Fibroblast of villous mesenchyme (primary cell): ENCODE results near the gene TRABD2A. TPM values are rescaled to one million over a fixed set of nuclear protein-coding genes. Genes with fewer than 3 reads are reported as not detected.
"Not testable (repeated sequence)": the region's sequence is repeated elsewhere in the genome, so short reads cannot be mapped to it uniquely, and the experiment has no call there.

ENCODE experiments used
- DNase-seq: peaks from one replicate; pipeline ENCODE4 v3.0.0-alpha.2; 2010; ENCODE audit warnings: low read depth
- H3K4me3 ChIP-seq: 2 replicates; pipeline ENCODE4 v1.5.1; 2011; ENCODE audit warnings: low read depth, mild to moderate bottlenecking, low read length
- total RNA-seq: library from RNA; depleted of rRNA; stranded (reverse); fragments of >200 nt; gene quantifications from 2 replicates; pipeline ENCODE4 v1.2.3, GENCODE V29; 2012
- TF ChIP-seq, protein P1 (sequence below): IDR thresholded peaks from 2 replicates; pipeline ENCODE4 v1.5.1; 2012; ENCODE audit warnings: low read depth, mild to moderate bottlenecking, low read length; ENCODE audit not compliant: insufficient read depth

TRABD2A gene
- total RNA-seq, 1 donor: 1.7 TPM

DNA sequence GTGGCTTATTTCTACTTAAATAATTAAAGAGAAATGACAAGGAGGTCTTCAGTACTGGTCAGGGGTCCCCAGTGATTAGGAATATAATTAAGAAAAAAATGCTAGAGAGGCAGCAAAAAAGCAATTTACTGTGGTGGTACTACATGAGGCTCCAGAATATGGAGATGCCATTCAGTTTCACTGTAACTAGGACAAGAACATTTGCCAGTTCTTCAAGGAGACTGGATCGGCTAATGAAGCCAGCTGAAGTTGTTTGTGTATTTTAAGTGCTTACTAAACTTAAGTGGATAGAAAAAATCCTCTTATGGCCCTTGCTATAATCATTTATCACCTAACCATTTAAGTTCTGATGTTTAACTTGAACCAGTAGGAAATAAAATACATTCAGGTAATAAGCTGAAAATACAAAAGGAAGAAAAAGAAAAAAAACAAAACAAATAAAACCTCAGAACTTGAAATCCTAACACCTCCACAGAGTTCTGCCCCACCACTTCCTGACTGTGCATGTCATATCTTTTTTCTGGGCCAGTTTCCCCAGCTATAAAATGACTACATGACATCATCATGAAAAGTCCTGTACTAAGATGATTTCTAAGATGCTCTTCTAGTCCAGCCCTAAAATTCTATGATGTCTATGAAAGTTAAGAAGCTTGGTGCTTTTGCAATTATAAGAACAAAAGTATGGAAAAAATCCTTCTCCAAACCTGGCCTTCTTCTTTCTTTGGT lies 98.0 kb downstream of the TRABD2A start:
- no peak for DNase-seq
- no peak overlapping the region for H3K4me3 ChIP-seq
- TF ChIP-seq, protein P1, sequence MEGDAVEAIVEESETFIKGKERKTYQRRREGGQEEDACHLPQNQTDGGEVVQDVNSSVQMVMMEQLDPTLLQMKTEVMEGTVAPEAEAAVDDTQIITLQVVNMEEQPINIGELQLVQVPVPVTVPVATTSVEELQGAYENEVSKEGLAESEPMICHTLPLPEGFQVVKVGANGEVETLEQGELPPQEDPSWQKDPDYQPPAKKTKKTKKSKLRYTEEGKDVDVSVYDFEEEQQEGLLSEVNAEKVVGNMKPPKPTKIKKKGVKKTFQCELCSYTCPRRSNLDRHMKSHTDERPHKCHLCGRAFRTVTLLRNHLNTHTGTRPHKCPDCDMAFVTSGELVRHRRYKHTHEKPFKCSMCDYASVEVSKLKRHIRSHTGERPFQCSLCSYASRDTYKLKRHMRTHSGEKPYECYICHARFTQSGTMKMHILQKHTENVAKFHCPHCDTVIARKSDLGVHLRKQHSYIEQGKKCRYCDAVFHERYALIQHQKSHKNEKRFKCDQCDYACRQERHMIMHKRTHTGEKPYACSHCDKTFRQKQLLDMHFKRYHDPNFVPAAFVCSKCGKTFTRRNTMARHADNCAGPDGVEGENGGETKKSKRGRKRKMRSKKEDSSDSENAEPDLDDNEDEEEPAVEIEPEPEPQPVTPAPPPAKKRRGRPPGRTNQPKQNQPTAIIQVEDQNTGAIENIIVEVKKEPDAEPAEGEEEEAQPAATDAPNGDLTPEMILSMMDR: no peak

DNA sequence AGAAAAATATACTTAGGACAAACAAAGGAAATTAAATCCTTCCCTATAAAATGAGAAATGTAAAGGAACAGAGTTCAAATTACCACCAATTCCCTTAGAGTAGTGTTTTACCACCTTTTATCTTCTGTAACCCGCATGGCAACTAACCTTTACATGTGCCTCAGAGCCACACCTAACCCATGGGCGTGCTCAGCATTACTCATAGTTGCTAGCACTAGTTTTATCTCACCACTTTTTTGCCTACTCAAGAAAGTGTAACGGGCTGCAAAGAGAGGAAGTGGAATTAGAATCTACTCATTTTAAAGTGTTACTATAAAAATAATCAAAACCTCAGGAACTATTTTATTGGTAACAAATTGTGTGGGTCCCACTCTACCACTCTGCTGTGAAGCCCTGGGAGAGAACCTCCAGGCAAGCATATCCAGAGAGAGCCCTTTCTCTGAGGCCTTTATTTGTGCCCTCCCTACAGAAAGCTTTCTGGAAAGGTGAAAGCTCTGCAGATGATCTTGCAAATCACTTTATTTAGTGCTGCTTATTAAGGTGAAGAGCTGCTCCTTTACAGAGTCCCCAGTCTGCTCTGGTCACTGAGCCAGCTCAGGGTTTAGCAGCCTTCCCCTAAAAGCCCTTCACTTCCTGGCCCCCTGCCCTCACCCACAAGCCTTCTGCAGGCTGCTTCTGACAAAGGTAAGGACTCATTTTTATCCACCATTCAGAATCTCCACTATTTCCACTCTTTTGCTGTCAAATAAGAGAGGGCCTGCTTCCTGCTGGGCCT lies 98.8 kb downstream of the TRABD2A start:
- H3K4me3 ChIP-seq: no peak overlapping the region
- TF ChIP-seq, protein P1: no peak
- DNase-seq: no peak

DNA sequence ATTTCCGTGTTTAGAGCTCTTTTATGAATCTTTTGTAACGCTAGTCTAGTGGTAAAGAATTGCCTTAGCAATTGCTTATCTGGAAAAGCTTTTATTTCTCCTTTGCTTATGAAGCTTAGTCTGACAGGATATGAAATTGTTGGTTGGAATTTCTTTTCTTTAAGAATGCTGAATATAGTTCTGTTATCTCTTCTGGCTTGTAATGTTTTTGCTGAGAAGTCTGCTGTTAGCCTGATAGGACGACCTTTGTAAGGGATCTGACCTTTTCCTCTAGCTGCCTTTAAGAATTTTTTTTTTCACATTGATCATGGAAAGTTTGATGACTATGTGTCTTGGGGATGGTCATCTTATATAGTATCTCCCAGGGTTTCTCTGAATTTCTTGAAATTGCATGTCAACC lies 101.1 kb downstream of the TRABD2A start:
- DNase-seq: no peak
- no peak overlapping the region for H3K4me3 ChIP-seq
- TF ChIP-seq, protein P1: no peak

DNA sequence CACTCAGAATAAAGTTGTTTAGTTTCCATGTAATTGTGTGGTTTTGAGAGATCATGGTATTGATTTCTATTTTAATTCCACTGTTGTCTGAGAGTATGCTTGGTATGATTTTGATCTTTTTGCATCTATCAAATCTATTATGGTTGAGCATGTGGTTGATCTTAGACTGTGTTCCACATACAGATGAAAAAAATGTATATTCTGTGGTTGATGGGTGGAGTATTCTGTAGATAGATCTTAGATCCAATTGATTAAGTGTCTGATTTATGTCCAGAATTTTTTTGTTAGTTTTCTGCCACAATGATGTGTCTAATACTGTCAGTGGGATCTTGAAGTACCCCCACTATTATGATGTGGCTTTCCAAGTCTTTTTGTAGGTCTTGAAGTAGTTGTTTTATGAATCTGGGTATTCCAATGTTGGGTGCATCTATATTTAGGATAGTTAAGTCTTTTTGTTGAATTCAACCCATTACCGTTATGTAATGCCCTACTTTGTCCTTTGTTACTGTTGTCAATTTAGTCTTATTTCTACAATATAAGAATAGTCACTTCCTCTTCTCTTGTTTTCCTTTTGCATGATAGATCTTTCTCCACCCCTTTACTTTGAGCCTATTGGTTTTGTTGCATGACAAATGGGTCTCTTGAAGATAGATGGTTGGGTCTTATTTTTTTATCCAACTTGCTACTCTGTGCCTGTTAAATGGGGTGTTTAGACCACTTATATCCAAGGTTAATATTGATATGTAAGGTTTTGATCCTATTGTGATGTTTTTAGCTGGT lies 101.8 kb downstream of the TRABD2A start:
- no peak overlapping the region for H3K4me3 ChIP-seq
- TF ChIP-seq, protein P1: no peak
- no peak for DNase-seq

DNA sequence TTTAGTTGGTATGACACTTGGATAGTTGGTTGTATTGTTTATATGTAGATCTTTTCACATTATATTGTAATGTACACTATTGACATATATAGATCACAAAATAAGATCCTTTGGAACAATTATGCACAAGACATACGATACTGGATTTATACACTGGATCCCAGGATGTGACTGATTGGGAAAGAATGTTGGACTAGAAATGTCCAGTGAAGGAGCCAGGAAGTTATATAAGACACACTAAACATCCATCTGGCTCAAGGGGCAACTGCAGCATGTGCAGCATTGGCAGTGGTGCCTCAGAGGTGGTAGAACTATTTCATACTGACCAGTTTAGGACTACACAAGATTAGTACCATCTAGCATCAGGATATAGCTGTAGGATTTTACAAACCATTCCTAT lies 104.9 kb downstream of the TRABD2A start:
- H3K4me3 ChIP-seq: no peak overlapping the region
- TF ChIP-seq, protein P1: no peak
- DNase-seq: peak; percentile 38

DNA sequence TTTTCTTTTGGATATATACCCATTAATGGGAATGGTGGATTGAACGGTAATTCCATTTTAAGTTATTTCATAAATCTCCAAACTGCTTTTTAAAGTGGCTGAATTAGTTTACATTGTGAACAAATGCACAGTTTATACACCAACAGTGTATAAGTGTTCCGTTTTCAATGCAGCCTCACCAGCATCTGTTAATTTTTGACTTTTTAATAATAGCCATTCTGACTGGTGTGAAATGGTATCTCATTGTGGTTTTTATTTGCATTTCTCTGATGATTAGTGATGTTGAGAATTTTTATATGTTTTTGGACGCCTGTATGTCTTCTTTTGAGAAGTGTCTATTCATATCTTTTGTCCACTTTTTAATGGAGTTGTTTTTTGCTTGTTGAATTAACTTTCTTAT lies 107.3 kb downstream of the TRABD2A start:
- not testable (repeated sequence) for H3K4me3 ChIP-seq, DNase-seq

Other genes starting within 250 kb of the TRABD2A start
- gene TMSB10, start 24.6 kb upstream of the TRABD2A start, total RNA-seq: 3,561 and 6,804 TPM in 2 replicates
- 39.6 and 80.3 TPM in 2 replicates for gene KCMF1, start 90.1 kb upstream of the TRABD2A start, total RNA-seq